ENCODE measurements around the gene ZDHHC19. TPM values are rescaled to one million over a fixed set of nuclear protein-coding genes. Genes with fewer than 3 reads are reported as not detected.
"Not testable (repeated sequence)": the region's sequence is repeated elsewhere in the genome, so short reads cannot be mapped to it uniquely, and the experiment has no call there.

Gene ZDHHC19
- total RNA-seq, 1 donor from 2014 or later = not detected

GRCh38 chr3:196165850-196166249 lies 45.4 kb downstream of the ZDHHC19 start:
- Histone ChIP-seq H3K4me1 (ENCODE audit: insufficient read depth, low read length) (no peaks in the 10 kb centered on the region), H4K20me1 (ENCODE audit: insufficient read depth, low read length) (no peaks in the 10 kb centered on the region), H3K4me3 (ENCODE audit: insufficient read depth, low read depth, low read length) (no peak overlapping the region), H3K4me2 (ENCODE audit: low read length) (no peak overlapping the region), H2AFZ (ENCODE audit: low read depth, low read length) (no peak overlapping the region), H3K36me3 (ENCODE audit: insufficient read depth, low read length) (no peaks in the 10 kb centered on the region), H3K9ac (ENCODE audit: low read length) (no peak overlapping the region), H3K9me3 (ENCODE audit: insufficient read depth, low read depth, low read length) (no peaks in the 10 kb centered on the region), H3K27ac (ENCODE audit: low read depth, low read length) (no peak overlapping the region), H3K79me2 (ENCODE audit: insufficient read depth, low read length) (no peaks in the 10 kb centered on the region), H3K27me3 (ENCODE audit: insufficient read depth, low read length) (no peaks in the 10 kb centered on the region)
- DNase-seq (ENCODE audit: low read depth) (no peak), FAIRE-seq (no peak)
- Mint-ChIP-seq H3K4me1 (ENCODE audit: low read depth, unreplicated experiment) (no peaks in the 10 kb centered on the region), H3K36me3 (ENCODE audit: low read depth, unreplicated experiment) (no peaks in the 10 kb centered on the region), H3K27ac (ENCODE audit: unreplicated experiment) (no peak overlapping the region), H3K9me3 (ENCODE audit: unreplicated experiment) (no peaks in the 10 kb centered on the region), H3K27me3 (ENCODE audit: low read depth, unreplicated experiment) (no peaks in the 10 kb centered on the region), H3K4me3 (ENCODE audit: unreplicated experiment) (no peak overlapping the region)
- TF ChIP-seq CTCF (IDR thresholded peaks at IDR 0.05; ENCODE audit: insufficient read depth, low read depth, low read length) = no peak
- no peak for TF ChIP-seq EZH2 (IDR thresholded peaks at IDR 0.05; ENCODE audit: insufficient read depth, low read length)

- H3K27me3 ChIP-seq (ENCODE audit: insufficient read depth, low read length); H3K4me1 ChIP-seq (ENCODE audit: insufficient read depth, low read length); H3K9me3 Mint-ChIP-seq (ENCODE audit: unreplicated experiment); H3K36me3 Mint-ChIP-seq (ENCODE audit: low read depth, unreplicated experiment); H4K20me1 ChIP-seq (ENCODE audit: insufficient read depth, low read length); H3K79me2 ChIP-seq (ENCODE audit: insufficient read depth, low read length); DNase-seq (ENCODE audit: low read depth); H2AFZ ChIP-seq (ENCODE audit: low read depth, low read length); H3K9me3 ChIP-seq (ENCODE audit: insufficient read depth, low read depth, low read length); H3K27me3 Mint-ChIP-seq (ENCODE audit: low read depth, unreplicated experiment); H3K27ac ChIP-seq (ENCODE audit: low read depth, low read length); H3K4me1 Mint-ChIP-seq (ENCODE audit: low read depth, unreplicated experiment); H3K4me3 ChIP-seq (ENCODE audit: insufficient read depth, low read depth, low read length); H3K27ac Mint-ChIP-seq (ENCODE audit: unreplicated experiment); H3K36me3 ChIP-seq (ENCODE audit: insufficient read depth, low read length); H3K9ac ChIP-seq (ENCODE audit: low read length); H3K4me2 ChIP-seq (ENCODE audit: low read length); H3K4me3 Mint-ChIP-seq (ENCODE audit: unreplicated experiment); FAIRE-seq: not testable (repeated sequence)
Measured at GRCh38 chr3:196165006-196165575, 46.1 kb downstream of the ZDHHC19 start.

DNA sequence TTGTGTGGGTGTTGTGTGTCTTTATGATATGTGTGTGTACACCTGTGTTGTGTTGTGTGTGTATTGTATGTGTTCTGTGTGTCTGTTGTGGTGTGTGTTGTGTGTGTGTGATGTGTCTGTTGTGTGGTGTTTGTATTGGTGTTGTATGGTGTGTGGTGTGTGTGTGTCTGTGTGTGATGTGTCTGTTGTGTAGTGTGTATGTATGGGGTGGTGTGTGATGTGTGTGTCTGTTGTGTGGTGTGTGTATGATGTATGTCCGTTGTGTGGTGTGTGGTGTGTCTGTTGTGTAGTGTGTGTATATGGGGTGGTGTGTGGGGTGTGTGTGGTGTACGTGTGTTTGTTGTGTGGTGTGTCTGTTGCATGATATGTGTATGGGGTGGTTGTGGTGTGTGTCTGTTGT lies 46.6 kb downstream of the ZDHHC19 start:
- no peaks in the 10 kb centered on the region for H3K27me3 ChIP-seq (ENCODE audit: insufficient read depth, low read length)
- no peak overlapping the region for H3K4me3 Mint-ChIP-seq (ENCODE audit: unreplicated experiment)
- H3K36me3 Mint-ChIP-seq (ENCODE audit: low read depth, unreplicated experiment) = no peaks in the 10 kb centered on the region
- no peak overlapping the region for H3K27ac Mint-ChIP-seq (ENCODE audit: unreplicated experiment)
- H3K27ac ChIP-seq (ENCODE audit: low read depth, low read length) = no peak overlapping the region
- no peaks in the 10 kb centered on the region for H3K9me3 Mint-ChIP-seq (ENCODE audit: unreplicated experiment)
- TF ChIP-seq EZH2 (IDR thresholded peaks at IDR 0.05; ENCODE audit: insufficient read depth, low read length) (no peak), CTCF (IDR thresholded peaks at IDR 0.05; ENCODE audit: insufficient read depth, low read depth, low read length) (no peak)
- no peak for FAIRE-seq
- H3K9ac ChIP-seq (ENCODE audit: low read length) = no peak overlapping the region
- no peaks in the 10 kb centered on the region for H3K27me3 Mint-ChIP-seq (ENCODE audit: low read depth, unreplicated experiment)
- no peak overlapping the region for H2AFZ ChIP-seq (ENCODE audit: low read depth, low read length)
- H3K36me3 ChIP-seq (ENCODE audit: insufficient read depth, low read length) = no peaks in the 10 kb centered on the region
- H3K4me1 Mint-ChIP-seq (ENCODE audit: low read depth, unreplicated experiment) = no peaks in the 10 kb centered on the region
- no peak overlapping the region for H3K4me3 ChIP-seq (ENCODE audit: insufficient read depth, low read depth, low read length)
- no peaks in the 10 kb centered on the region for H4K20me1 ChIP-seq (ENCODE audit: insufficient read depth, low read length)
- H3K4me2 ChIP-seq (ENCODE audit: low read length) = no peak overlapping the region
- DNase-seq (ENCODE audit: low read depth) = no peak
- H3K4me1 ChIP-seq (ENCODE audit: insufficient read depth, low read length) = peaks cover 4% of the 10 kb centered on the region
- H3K9me3 ChIP-seq (ENCODE audit: insufficient read depth, low read depth, low read length) = no peaks in the 10 kb centered on the region
- no peaks in the 10 kb centered on the region for H3K79me2 ChIP-seq (ENCODE audit: insufficient read depth, low read length)

All from astrocyte (in vitro differentiated cells and primary cell).